ENCODE results near the gene ENOX2.

- TF ChIP-seq CTCF (IDR thresholded peaks at IDR 0.05; ENCODE audit: poor library complexity, severe bottlenecking) (no peak), TAF1 (IDR thresholded peaks at IDR 0.05; ENCODE audit: low read depth) (no peak), MXI1 (conservative IDR thresholded peaks at IDR 0.05; ENCODE audit: poor library complexity, severe bottlenecking) (no peak), EP300 (conservative IDR thresholded peaks at IDR 0.05; ENCODE audit: poor library complexity, severe bottlenecking) (no peak), EZH2 (IDR thresholded peaks at IDR 0.05; ENCODE audit: borderline replicate concordance, insufficient read depth, low read length, poor library complexity, severe bottlenecking) (no peak), REST (IDR thresholded peaks at IDR 0.05; ENCODE audit: borderline replicate concordance) (no peak), POLR2AphosphoS5 (IDR thresholded peaks at IDR 0.05) (no peak), RAD21 (conservative IDR thresholded peaks at IDR 0.05) (no peak), SMC3 (conservative IDR thresholded peaks at IDR 0.05; ENCODE audit: poor library complexity) (no peak)
Measured at GRCh38 chrX:130876226-130876625, 26.8 kb downstream of the ENOX2 start.

All from neural cell (in vitro differentiated cells).